Suprapubic skin (tissue), 4 donors: Measurements from ENCODE around the gene OR52B2. TPM values are rescaled to one million over a fixed set of nuclear protein-coding genes. Genes with fewer than 3 reads are reported as not detected.

ENCODE experiments used
- DNase-seq, 2 donors: peaks; one replicate each; pipeline ENCODE4 v3.0.0-alpha.2; 2019; ENCODE audit warnings: low spot score in 2 of 2
- H3K27ac ChIP-seq: fragments of 200-600 bp; sonication (generic); one replicate; pipeline ENCODE4 v1.5.1; 2019
- H3K27me3 ChIP-seq: fragments of 200-600 bp; sonication (generic); one replicate; pipeline ENCODE4 v1.5.1; 2019
- H3K36me3 ChIP-seq: fragments of 200-600 bp; sonication (generic); one replicate; pipeline ENCODE4 v1.5.1; 2019
- H3K4me1 ChIP-seq: fragments of 200-600 bp; sonication (generic); one replicate; pipeline ENCODE4 v1.5.1; 2019
- H3K4me3 ChIP-seq: fragments of 200-600 bp; sonication (generic); one replicate; pipeline ENCODE4 v1.5.1; 2019; ENCODE audit warnings: mild to moderate bottlenecking
- H3K9me3 ChIP-seq: fragments of 200-600 bp; sonication (generic); one replicate; pipeline ENCODE4 v1.5.1; 2019
- EP300 ChIP-seq: sonication (generic); formaldehyde crosslinking; IDR thresholded peaks from one replicate; pipeline ENCODE4 v1.6.1; 2017; ENCODE audit warnings: antibody characterized with exemption
- POLR2A ChIP-seq, 2 donors: fragments of 450-650 bp; IDR thresholded peaks; one replicate each; pipeline ENCODE4 v1.6.1; 2017; ENCODE audit warnings: antibody characterized with exemption in 2 of 2, mild to moderate bottlenecking in 2 of 2, moderate library complexity in 2 of 2
- POLR2AphosphoS5 ChIP-seq, 3 donors: sonication (generic); formaldehyde crosslinking; IDR thresholded peaks; one replicate each; pipeline ENCODE4 v1.6.1; 2017; ENCODE audit warnings: antibody characterized with exemption in 3 of 3
- WGBS: methylation state at CpG from one replicate; pipeline ENCODE4 v1.1.5; 2018; 5-methylcytosine and 5-hydroxymethylcytosine counted together
- total RNA-seq, 4 donors: library from RNA; depleted of rRNA; stranded (reverse); fragments of >200 nt; gene quantifications; one replicate each; pipeline ENCODE4 v1.1.0, GENCODE V29; 2016
- TF ChIP-seq, protein P1 (sequence below), 2 donors: fragments of 200-600 bp in 1 of 2; fragments of 450-650 bp in 1 of 2; sonication (generic) in 1 of 2; IDR thresholded peaks; one replicate each; pipeline ENCODE4 v1.5.1; 2016 to 2019; ENCODE audit warnings: antibody characterized with exemption in 2 of 2, mild to moderate bottlenecking in 1 of 2, moderate library complexity in 1 of 2

Gene OR52B2
- total RNA-seq, 4 donors from 2014 or later = not detected

DNA sequence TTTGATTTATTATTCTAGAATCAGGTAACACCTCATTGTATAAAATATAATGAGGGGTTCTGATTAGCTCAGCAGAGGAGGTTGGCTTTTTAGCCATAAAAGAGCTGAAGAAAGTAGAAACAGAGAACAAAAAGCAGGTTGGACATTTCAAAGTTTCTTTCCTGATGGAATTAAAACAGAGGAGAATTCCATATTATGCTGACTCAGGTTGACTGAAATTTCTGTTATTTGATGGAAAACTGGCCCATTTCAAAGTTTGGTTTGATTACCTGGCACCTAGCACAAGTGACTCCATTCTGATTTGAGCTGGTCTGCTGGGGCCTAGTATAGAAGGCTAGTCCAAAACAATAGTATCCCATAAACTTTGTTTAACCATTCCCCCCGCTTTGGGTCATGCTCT is 37.7 kb downstream of the OR52B2 start:
- Histone ChIP-seq H3K4me1 (no peaks in the 10 kb centered on the region), H3K4me3 (no peak overlapping the region), H3K36me3 (no peaks in the 10 kb centered on the region), H3K27me3 (no peaks in the 10 kb centered on the region), H3K9me3 (no peaks in the 10 kb centered on the region), H3K27ac (no peak overlapping the region)
- 82% methylated on average over 1 of the region's 1 CpG for WGBS
- TF ChIP-seq EP300 = no peak
- TF ChIP-seq, protein P1, sequence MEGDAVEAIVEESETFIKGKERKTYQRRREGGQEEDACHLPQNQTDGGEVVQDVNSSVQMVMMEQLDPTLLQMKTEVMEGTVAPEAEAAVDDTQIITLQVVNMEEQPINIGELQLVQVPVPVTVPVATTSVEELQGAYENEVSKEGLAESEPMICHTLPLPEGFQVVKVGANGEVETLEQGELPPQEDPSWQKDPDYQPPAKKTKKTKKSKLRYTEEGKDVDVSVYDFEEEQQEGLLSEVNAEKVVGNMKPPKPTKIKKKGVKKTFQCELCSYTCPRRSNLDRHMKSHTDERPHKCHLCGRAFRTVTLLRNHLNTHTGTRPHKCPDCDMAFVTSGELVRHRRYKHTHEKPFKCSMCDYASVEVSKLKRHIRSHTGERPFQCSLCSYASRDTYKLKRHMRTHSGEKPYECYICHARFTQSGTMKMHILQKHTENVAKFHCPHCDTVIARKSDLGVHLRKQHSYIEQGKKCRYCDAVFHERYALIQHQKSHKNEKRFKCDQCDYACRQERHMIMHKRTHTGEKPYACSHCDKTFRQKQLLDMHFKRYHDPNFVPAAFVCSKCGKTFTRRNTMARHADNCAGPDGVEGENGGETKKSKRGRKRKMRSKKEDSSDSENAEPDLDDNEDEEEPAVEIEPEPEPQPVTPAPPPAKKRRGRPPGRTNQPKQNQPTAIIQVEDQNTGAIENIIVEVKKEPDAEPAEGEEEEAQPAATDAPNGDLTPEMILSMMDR (IDR thresholded peaks at IDR 0.05) = no peak
- TF ChIP-seq POLR2A (IDR thresholded peaks at IDR 0.05) = no peak
- no peak for TF ChIP-seq POLR2AphosphoS5 (IDR thresholded peaks at IDR 0.05)
- DNase-seq = no peak

DNA sequence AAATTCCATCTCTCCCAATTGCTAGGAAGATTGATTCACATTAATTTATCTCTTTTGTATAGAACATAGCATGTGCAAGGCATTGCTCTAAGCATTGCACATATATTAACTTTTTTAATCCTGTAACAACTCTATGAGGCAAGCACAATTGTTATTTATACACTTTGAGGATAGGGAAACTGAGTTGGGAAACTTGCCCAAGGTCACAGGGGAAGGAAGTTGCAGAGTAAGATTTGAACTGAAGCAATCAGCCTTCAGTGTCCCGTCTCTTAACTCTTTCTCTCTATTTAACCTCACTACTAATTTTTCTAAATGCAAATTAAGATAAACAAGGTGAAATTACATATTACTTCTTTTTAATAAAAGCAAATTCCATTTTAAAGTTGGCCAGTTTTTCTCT is 40.5 kb downstream of the OR52B2 start:
- no peak overlapping the region for H3K4me3 ChIP-seq
- DNase-seq = no peak
- WGBS = 80% methylated on average over 1 of the region's 1 CpG
- H3K4me1 ChIP-seq = no peaks in the 10 kb centered on the region
- H3K27ac ChIP-seq = no peak overlapping the region
- H3K36me3 ChIP-seq = no peaks in the 10 kb centered on the region
- H3K27me3 ChIP-seq = no peaks in the 10 kb centered on the region
- TF ChIP-seq POLR2AphosphoS5 (IDR thresholded peaks at IDR 0.05) = no peak
- TF ChIP-seq EP300 = no peak
- TF ChIP-seq, protein P1 (IDR thresholded peaks at IDR 0.05) = no peak
- TF ChIP-seq POLR2A (IDR thresholded peaks at IDR 0.05) = no peak
- H3K9me3 ChIP-seq = no peaks in the 10 kb centered on the region

DNA sequence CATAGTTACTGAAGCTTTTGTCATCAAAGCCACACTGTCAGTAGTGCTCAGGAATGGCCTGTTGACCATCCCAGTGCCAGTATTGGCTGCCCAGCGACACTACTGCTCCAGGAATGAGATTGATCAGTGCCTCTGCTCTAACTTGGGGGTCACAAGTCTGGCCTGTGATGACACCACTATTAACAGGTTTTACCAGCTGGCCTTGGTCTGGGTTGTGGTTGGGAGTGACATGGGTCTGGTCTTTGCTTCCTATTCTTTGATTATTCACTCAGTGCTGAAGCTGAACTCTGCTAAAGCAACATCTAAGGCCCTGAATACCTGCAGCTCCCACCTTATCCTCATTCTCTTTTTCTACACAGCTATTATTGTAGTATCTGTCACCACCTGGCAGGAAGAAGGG is 41.1 kb downstream of the OR52B2 start:
- Histone ChIP-seq H3K4me1 (no peaks in the 10 kb centered on the region), H3K27ac (no peak overlapping the region), H3K36me3 (no peaks in the 10 kb centered on the region), H3K4me3 (no peak overlapping the region), H3K9me3 (no peaks in the 10 kb centered on the region), H3K27me3 (no peaks in the 10 kb centered on the region)
- no CpG with 5 or more reads among the region's 1 CpG for WGBS
- DNase-seq = no peak
- no peak for TF ChIP-seq EP300
- no peak for TF ChIP-seq POLR2A (IDR thresholded peaks at IDR 0.05)
- TF ChIP-seq, protein P1 (IDR thresholded peaks at IDR 0.05) = no peak
- TF ChIP-seq POLR2AphosphoS5 (IDR thresholded peaks at IDR 0.05) = no peak

DNA sequence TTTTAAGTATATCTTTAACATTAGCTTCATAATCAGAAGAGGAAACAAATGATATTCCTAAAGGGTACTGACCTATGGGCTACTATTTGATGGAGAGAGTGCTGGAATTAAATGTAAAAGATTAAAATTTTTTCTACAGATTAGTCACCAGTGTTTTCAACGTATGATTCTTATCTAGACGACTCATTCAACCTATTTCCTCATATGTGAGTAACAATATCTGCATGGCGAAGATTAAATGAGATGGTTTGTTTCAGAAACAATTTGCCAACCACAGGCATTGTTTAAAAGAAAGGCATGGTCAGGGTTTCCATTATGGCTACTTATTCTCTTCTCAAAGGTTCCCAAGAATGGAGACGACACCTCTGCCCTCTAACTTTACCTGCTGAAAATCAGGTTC is 42.2 kb downstream of the OR52B2 start:
- H3K4me3 ChIP-seq = no peak overlapping the region
- H3K9me3 ChIP-seq = no peaks in the 10 kb centered on the region
- no peak overlapping the region for H3K27ac ChIP-seq
- DNase-seq = no peak
- no peaks in the 10 kb centered on the region for H3K27me3 ChIP-seq
- H3K36me3 ChIP-seq = no peaks in the 10 kb centered on the region
- WGBS = 50% methylated on average over 4 of the region's 4 CpGs
- TF ChIP-seq POLR2AphosphoS5 (IDR thresholded peaks at IDR 0.05) (no peak), EP300 (no peak), POLR2A (IDR thresholded peaks at IDR 0.05) (no peak)
- TF ChIP-seq, protein P1 (IDR thresholded peaks at IDR 0.05) = no peak
- no peaks in the 10 kb centered on the region for H3K4me1 ChIP-seq

DNA sequence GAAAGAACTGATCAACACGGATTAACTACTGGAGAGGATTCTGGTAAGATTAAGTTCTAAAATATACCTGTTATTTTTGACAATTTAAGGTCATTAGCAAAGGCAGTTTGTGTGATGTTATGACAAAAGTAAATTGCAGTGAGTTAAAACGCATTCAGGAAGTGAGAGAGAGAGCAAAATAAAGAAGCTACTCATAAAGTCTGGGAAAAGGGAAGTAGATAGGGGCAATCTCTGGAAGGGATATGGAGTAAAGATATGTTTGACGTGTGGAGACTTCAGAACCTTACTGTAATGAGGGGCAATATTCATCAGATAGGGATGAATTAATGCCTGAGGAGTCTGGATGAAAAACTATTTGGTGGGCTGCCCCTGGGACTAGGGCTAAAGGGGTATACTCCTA is 45.9 kb downstream of the OR52B2 start:
- WGBS = 71% methylated on average over 3 of the region's 3 CpGs
- TF ChIP-seq POLR2AphosphoS5 (IDR thresholded peaks at IDR 0.05) = no peak
- TF ChIP-seq EP300 = no peak
- TF ChIP-seq, protein P1 (IDR thresholded peaks at IDR 0.05) = no peak
- no peak for TF ChIP-seq POLR2A (IDR thresholded peaks at IDR 0.05)
- Histone ChIP-seq H3K4me1 (no peaks in the 10 kb centered on the region), H3K9me3 (no peaks in the 10 kb centered on the region), H3K36me3 (no peaks in the 10 kb centered on the region), H3K4me3 (no peak overlapping the region), H3K27me3 (no peaks in the 10 kb centered on the region), H3K27ac (no peak overlapping the region)
- DNase-seq = no peak

Other genes starting within 250 kb of the OR52B2 start
- not detected for gene OR56A3, start 228.1 kb downstream of the OR52B2 start, total RNA-seq
- not detected for gene OR56A5, start 201.8 kb downstream of the OR52B2 start, total RNA-seq
- gene OR52L1, start 183.3 kb downstream of the OR52B2 start, total RNA-seq = not detected
- gene OR56A4, start 163.4 kb downstream of the OR52B2 start, total RNA-seq = 1 to 10 TPM in 1 of 4 donors, under 1 TPM in 1, not detected in 2; 0.51 to 2.3 TPM
- 1 to 10 TPM in 1 of 4 donors, under 1 TPM in 2, not detected in 1; 0.25 to 1.2 (median 0.31) TPM for gene OR56A1, start 139.6 kb downstream of the OR52B2 start, total RNA-seq
- gene OR56B4, start 62.6 kb downstream of the OR52B2 start, total RNA-seq = not detected
- not detected for gene OR52W1, start 28.9 kb upstream of the OR52B2 start, total RNA-seq
- not detected for gene C11orf42, start 35.2 kb upstream of the OR52B2 start, total RNA-seq
- gene FHIP1B, start 64.3 kb upstream of the OR52B2 start, total RNA-seq = 100 to 1,000 TPM in 2 of 4 donors, 10 to 100 TPM in 2; 67.8 to 133 (median 90.9) TPM
- not detected for gene CNGA4, start 68.8 kb upstream of the OR52B2 start, total RNA-seq
- gene CCKBR, start 89.5 kb upstream of the OR52B2 start, total RNA-seq = 1 to 10 TPM in 1 of 4 donors, under 1 TPM in 1, not detected in 2; 0.25 to 3.0 TPM
- gene CAVIN3, start 150.2 kb upstream of the OR52B2 start, total RNA-seq = 10 to 100 TPM; 28.1 to 51.6 (median 36.7) TPM
- 10 to 100 TPM; 25.0 to 45.5 (median 40.8) TPM for gene SMPD1, start 220.1 kb upstream of the OR52B2 start, total RNA-seq
- 10 to 100 TPM; 15.8 to 26.2 (median 17.2) TPM for gene APBB1, start 248.8 kb upstream of the OR52B2 start, total RNA-seq